NCI-H146 (cell line): Measurements from ENCODE around the gene SIGLEC1.
A peak's percentile ranks its signal among the peaks of the same experiment; 100 is the strongest.

Experiments
- DNase-seq: peaks from one replicate; lab custom pipeline; 2025; lab: John Stamatoyannopoulos, UW

The SIGLEC1 gene

GRCh38 chr20:3701061-3701998 is 11.1 kb downstream of the SIGLEC1 start:
- no peak for DNase-seq

GRCh38 chr20:3699037-3699436 is 13.4 kb downstream of the SIGLEC1 start:
- no peak for DNase-seq

- no peak for DNase-seq
These were observed 13.8 kb downstream of the SIGLEC1 start for GRCh38 chr20:3698591-3699001.

GRCh38 chr20:3697588-3698305 is 14.7 kb downstream of the SIGLEC1 start:
- DNase-seq: no peak

- no peak for DNase-seq
These were observed 15.4 kb downstream of the SIGLEC1 start for GRCh38 chr20:3696745-3697587.

- no peak for DNase-seq
These were observed 16.2 kb downstream of the SIGLEC1 start for GRCh38 chr20:3696200-3696599.

GRCh38 chr20:3694864-3695263 is 17.5 kb downstream of the SIGLEC1 start:
- no peak for DNase-seq

- DNase-seq: no peak
These were observed 19.0 kb downstream of the SIGLEC1 start for GRCh38 chr20:3693376-3693775.

GRCh38 chr20:3692706-3693294 is 19.6 kb downstream of the SIGLEC1 start:
- no peak for DNase-seq

GRCh38 chr20:3691897-3692296 is 20.5 kb downstream of the SIGLEC1 start:
- peak; percentile 48 for DNase-seq

GRCh38 chr20:3691306-3691705 is 21.1 kb downstream of the SIGLEC1 start:
- no peak for DNase-seq

- no peak for DNase-seq
These were observed 22.0 kb downstream of the SIGLEC1 start for GRCh38 chr20:3690413-3690812.

GRCh38 chr20:3689978-3690377 is 22.4 kb downstream of the SIGLEC1 start:
- no peak for DNase-seq

GRCh38 chr20:3687655-3688054 is 24.7 kb downstream of the SIGLEC1 start:
- no peak for DNase-seq

GRCh38 chr20:3686867-3687321 is 25.5 kb downstream of the SIGLEC1 start:
- no peak for DNase-seq

- DNase-seq: no peak
These were observed 26.0 kb downstream of the SIGLEC1 start for GRCh38 chr20:3686421-3686820.

GRCh38 chr20:3685341-3685740 is 27.1 kb downstream of the SIGLEC1 start:
- no peak for DNase-seq

GRCh38 chr20:3681931-3682781 is 30.2 kb downstream of the SIGLEC1 start, which contains the start of gene ADAM33:
Gene ADAM33, minus strand, starts transcription at chr20:3682010. Its CDS starts 6 bp downstream, at chr20:3682004.
- peak; percentile 45 for DNase-seq

- no peak for DNase-seq
These were observed 31.0 kb downstream of the SIGLEC1 start for GRCh38 chr20:3681352-3681930.

GRCh38 chr20:3680701-3681351 is 31.6 kb downstream of the SIGLEC1 start:
- no peak for DNase-seq
